GM06990 (cell line): ENCODE data around the gene AUTS2.
"Not testable (repeated sequence)": the region's sequence is repeated elsewhere in the genome, so short reads cannot be mapped to it uniquely, and the experiment has no call there.

Source experiments
- DNase-seq: peaks from one replicate; pipeline ENCODE4 v3.0.0-alpha.2; 2011; ENCODE audit not compliant: insufficient read length; ENCODE audit errors: extremely low read depth
- H3K27me3 ChIP-seq: replicated peaks from 2 replicates; pipeline ENCODE4 v1.6.0; 2011; ENCODE audit warnings: low read length; ENCODE audit not compliant: control insufficient read depth, insufficient read depth
- H3K36me3 ChIP-seq: 2 replicates; pipeline ENCODE4 v1.5.1; 2011; ENCODE audit warnings: low read length; ENCODE audit not compliant: control insufficient read depth, insufficient read depth
- H3K4me3 ChIP-seq: replicated peaks from 2 replicates; pipeline ENCODE4 v1.5.1; 2011; ENCODE audit warnings: low read depth, mild to moderate bottlenecking, control low read depth, low read length
- TF ChIP-seq, protein P1 (sequence below): IDR thresholded peaks from 2 replicates; pipeline ENCODE4 v1.5.1; 2011; ENCODE audit warnings: low read length, control low read depth, mild to moderate bottlenecking, inconsistent platforms; ENCODE audit not compliant: insufficient read depth, poor library complexity, severe bottlenecking

AUTS2 gene

GRCh38 chr7:70268179-70268578 is 669.9 kb downstream of the AUTS2 start:
- Histone ChIP-seq H3K27me3 (no peaks in the 10 kb centered on the region; the same call in 1 of the 2 replicates), H3K4me3 (no peak overlapping the region), H3K36me3 (no peaks in the 10 kb centered on the region)
- no peak for DNase-seq
- TF ChIP-seq, protein P1, sequence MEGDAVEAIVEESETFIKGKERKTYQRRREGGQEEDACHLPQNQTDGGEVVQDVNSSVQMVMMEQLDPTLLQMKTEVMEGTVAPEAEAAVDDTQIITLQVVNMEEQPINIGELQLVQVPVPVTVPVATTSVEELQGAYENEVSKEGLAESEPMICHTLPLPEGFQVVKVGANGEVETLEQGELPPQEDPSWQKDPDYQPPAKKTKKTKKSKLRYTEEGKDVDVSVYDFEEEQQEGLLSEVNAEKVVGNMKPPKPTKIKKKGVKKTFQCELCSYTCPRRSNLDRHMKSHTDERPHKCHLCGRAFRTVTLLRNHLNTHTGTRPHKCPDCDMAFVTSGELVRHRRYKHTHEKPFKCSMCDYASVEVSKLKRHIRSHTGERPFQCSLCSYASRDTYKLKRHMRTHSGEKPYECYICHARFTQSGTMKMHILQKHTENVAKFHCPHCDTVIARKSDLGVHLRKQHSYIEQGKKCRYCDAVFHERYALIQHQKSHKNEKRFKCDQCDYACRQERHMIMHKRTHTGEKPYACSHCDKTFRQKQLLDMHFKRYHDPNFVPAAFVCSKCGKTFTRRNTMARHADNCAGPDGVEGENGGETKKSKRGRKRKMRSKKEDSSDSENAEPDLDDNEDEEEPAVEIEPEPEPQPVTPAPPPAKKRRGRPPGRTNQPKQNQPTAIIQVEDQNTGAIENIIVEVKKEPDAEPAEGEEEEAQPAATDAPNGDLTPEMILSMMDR, result no peak

DNA sequence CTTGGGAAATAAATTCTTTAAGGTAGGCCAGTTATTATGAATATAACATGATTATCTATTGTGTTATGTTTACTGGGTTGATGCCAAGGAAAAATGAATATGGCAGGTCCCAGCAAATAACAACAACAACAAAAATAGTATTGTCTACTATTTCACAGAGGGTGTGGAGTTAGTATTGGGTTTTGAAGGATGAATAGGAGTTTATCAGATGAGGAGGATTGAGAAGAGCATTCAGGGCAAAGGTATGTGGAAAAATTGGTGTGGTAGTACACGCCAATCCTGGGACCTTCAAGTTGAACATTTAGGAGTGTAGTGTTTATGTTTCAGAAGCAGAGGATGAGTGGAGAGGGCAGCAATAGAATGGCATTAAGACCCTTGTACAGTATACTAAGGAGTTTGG is 671.9 kb downstream of the AUTS2 start:
- DNase-seq, result no peak
- no peak overlapping the region for H3K4me3 ChIP-seq
- TF ChIP-seq, protein P1, result no peak
- H3K27me3 ChIP-seq, result no peaks in the 10 kb centered on the region; the same call in 1 of the 2 replicates
- no peaks in the 10 kb centered on the region for H3K36me3 ChIP-seq

DNA sequence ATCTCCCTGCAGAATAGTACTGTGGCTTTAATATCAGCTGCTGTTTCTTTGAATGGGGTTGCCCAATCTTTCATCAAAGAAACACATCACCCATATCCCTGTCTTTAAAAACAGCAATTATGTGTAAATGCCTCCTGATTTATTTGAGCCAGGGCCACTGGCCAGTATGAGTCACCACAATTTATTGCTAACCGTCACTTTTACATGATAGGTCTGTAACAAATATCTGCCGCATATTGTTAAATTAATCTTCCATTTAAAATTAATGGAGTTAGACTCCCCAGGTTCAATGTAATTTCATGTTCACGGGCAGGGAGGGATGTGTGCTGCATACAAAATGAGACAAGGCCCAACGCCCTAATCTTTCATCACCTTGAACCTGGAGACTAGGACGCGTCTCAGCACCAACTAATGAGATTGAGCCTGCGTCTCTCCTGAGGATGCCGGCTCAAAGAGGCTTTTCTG is 673.4 kb downstream of the AUTS2 start:
- Histone ChIP-seq H3K4me3 (no peak overlapping the region), H3K27me3 (no peaks in the 10 kb centered on the region; the same call in 1 of the 2 replicates), H3K36me3 (no peaks in the 10 kb centered on the region)
- DNase-seq, result no peak
- TF ChIP-seq, protein P1, result no peak

DNA sequence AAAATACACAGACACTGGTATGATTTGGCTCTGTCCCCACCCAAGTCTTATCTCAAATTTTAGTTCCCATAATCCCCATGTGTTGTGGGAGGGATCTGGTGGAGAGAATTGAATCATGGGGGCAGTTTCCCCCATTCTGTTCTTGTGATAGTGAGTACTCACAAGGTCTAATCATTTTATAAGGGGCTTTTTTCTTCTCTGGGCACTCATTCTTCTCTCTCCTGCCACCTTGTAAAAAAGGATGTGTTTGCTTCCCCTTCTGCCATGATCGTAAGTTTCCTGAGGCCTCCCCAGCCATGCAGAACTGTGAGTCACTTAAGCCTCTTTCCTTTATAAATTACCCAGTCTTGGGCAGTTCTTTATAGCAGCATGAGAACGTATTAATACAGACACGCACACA is 677.3 kb downstream of the AUTS2 start:
- not testable (repeated sequence) for H3K36me3 ChIP-seq, H3K27me3 ChIP-seq, DNase-seq, H3K4me3 ChIP-seq

DNA sequence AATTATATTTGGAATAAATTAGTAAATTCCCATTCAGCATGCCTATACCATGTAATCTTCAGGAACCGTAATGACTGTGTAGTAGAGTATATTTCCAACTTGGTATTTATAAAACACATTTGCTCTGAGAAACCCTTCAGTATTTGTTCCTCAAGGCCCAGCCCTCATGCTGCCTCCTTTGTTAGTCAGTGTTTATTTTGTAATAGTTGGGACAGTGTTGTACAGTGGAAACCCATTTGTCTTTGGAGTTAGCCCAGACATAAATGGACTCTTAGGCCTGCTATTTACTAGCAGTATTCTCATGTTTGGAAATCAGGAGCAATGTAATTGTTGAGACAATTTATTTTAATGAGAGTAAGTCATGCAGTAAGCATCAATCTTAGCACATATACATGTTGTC is 686.9 kb downstream of the AUTS2 start:
- TF ChIP-seq, protein P1, result no peak
- DNase-seq, result no peak
- no peak overlapping the region for H3K4me3 ChIP-seq
- H3K27me3 ChIP-seq, result no peaks in the 10 kb centered on the region
- no peaks in the 10 kb centered on the region for H3K36me3 ChIP-seq

- H3K36me3 ChIP-seq, result no peaks in the 10 kb centered on the region
- no peak overlapping the region for H3K4me3 ChIP-seq
- no peaks in the 10 kb centered on the region for H3K27me3 ChIP-seq
- no peak for DNase-seq
- TF ChIP-seq, protein P1, result no peak
Measured at GRCh38 chr7:70285854-70286253, 687.6 kb downstream of the AUTS2 start.
